GM18502 (cell line): Measurements from ENCODE around the gene FGF22.
"Not testable (repeated sequence)": the region's sequence is repeated elsewhere in the genome, so short reads cannot be mapped to it uniquely, and the experiment has no call there.

Source experiments
- ATAC-seq: cut with Tn5 transposase; IDR thresholded peaks from one replicate; pipeline ENCODE4 v1.9.1; 2021; ENCODE audit warnings: mild to moderate bottlenecking; ENCODE audit not compliant: unreplicated experiment, poor library complexity

Gene FGF22

DNA sequence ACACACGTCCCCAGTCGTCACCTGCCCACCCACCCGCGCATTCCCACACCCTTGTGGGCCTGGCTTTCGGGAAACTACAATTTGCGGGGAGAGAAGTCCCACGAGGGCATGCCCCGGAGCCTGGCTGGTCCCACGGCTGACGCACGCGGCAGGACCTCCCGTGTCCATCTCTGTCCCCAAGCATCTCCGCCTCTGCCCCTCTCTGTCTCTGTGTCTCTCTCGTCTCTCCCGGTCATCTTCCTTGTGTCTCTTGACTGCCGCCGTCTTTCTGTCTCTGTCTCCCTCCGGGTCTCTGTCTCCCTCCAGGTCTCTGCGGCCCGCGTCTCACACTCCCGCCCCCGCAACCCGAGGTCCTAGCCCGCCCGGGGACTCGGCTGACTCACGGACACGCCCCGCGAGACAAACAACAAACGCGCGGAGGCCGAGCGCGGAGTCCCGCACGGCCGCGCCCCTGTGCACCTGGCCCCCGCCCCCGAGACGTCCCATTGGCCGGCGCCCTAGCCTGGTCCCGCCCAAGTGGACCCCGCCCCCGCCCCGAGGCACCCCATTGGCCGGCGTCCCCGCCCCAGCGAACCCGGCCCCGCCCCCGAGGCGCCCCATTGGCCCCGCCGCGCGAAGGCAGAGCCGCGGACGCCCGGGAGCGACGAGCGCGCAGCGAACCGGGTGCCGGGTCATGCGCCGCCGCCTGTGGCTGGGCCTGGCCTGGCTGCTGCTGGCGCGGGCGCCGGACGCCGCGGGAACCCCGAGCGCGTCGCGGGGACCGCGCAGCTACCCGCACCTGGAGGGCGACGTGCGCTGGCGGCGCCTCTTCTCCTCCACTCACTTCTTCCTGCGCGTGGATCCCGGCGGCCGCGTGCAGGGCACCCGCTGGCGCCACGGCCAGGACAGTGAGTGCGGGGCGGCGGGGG, at the start of gene FGF22:
FGF22 (plus strand) TSS at position 627 of the 908 bp plus-strand sequence; CDS start at position 674, 47 bp downstream.
- peak; percentile 60 for ATAC-seq

- no peak for ATAC-seq
Observed at GRCh38 chr19:590396-590745, 49.3 kb upstream of the FGF22 start.

DNA sequence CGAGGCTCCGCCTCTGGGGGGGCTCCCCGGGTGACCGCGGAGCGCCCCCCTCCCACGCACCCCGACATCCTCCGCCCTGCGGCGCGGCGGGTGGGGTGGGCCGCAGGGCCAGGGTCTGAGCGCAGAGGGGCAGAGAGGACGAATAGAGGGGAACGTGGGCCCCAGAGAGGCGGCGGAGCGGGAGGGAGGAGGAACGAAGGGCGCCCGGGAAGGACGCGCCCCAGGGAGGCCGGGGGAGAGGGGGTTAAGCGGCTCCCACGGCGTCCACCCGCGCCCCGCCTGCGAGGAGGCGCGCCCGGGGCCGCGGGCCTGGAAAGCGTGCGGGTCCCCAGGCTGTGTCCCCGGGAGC, 49.0 kb upstream of the FGF22 start:
- no peak for ATAC-seq

DNA sequence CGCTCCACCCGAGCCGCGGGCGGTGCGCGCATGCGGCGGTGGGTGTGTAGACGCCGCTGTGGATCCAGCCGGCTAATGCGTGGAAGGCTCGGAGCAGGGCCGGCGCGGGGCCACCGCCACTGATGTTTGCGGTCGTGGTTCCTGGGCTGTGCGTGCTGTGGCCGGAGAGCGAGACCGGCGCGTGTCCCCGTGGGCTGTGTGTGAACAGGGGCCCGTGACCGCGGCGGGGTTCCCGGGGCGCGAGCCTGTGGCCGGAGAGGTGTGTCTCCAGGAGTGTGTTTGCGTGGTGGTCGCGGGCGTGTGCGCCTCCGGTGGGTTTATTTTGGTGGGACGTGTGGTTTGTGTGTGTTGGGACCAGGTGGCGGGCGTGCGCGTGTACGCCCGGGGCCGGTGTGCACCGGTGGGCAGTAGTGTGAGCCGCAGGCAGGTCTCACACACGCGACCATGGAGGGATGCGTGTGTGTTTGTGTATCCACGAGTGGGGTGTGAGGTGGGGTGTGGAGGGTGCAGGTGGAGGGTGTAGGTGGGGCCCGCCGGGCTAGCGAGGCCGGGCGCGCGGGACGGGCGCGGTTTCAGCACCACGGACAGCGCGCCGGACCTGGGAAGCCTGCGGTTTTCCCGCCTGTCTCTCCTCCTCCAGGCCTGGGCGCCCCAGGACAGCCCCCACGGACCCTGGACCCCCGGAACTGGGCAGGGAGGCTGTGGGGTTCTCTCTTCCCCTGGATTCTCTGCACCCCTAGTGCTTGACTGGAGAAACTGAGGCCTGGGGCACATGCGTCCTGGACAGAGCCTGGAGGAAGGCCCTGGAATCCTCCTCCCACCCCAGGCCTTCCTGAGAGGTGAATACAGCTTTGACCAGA, 48.4 kb upstream of the FGF22 start:
- no peak for ATAC-seq

DNA sequence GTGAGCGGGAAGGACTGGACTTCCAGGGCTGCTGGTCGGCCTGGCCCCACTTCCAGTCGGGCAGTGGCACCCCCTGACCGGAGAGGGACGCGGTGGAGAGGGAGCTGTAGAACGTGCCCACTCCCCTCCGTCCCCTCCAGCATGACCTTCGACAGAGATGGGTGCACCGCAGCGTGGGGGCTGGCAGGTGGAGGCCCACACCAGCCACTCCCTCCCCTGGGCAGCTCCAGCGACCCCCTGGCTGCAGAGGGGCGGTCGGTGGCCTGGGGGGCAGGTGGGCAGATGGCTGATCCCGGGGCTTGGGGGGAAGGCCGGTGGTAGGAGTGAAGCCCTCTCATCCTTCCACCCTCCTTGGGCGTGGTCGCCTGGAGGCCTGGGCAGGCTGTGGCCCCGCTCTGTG, 47.6 kb upstream of the FGF22 start:
- ATAC-seq = no peak

- ATAC-seq = no peak
Observed at GRCh38 chr19:593055-593454, 46.6 kb upstream of the FGF22 start.

GRCh38 chr19:593505-593904, 46.2 kb upstream of the FGF22 start:
- no peak for ATAC-seq

DNA sequence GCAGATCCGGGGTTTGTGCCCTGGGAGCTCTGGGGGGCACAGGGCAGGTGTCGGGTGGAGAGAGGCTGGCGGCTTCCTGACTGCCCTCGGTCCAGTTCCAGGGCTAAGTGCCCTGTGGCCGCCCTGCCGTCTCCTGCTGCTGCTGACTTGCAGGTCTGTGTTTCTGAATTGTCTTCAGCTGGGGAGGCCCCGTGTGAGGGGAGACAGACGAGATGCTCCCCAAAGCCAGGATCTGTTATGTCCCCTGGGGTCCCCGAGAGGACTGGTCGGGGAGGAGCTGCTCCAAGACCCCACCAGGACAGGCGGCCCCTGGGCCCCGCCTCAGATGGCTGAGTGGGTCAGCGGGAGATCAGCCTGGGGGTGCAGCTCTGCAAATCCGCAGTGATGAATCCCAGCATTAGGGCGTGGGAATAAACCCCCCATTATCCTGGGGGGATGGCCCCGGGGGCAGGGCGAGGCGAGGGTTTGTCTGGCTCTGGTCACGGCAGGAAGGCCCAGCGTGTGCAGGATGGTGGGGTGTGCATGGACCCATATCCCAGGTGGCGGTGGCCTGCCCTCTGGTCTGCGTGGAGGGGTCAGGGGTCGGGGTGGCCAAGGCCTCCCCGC, 45.3 kb upstream of the FGF22 start:
- ATAC-seq = no peak

- ATAC-seq = no peak
Observed at GRCh38 chr19:595326-596262, 44.1 kb upstream of the FGF22 start.

- ATAC-seq = no peak
Observed at GRCh38 chr19:596263-596655, 43.4 kb upstream of the FGF22 start.

DNA sequence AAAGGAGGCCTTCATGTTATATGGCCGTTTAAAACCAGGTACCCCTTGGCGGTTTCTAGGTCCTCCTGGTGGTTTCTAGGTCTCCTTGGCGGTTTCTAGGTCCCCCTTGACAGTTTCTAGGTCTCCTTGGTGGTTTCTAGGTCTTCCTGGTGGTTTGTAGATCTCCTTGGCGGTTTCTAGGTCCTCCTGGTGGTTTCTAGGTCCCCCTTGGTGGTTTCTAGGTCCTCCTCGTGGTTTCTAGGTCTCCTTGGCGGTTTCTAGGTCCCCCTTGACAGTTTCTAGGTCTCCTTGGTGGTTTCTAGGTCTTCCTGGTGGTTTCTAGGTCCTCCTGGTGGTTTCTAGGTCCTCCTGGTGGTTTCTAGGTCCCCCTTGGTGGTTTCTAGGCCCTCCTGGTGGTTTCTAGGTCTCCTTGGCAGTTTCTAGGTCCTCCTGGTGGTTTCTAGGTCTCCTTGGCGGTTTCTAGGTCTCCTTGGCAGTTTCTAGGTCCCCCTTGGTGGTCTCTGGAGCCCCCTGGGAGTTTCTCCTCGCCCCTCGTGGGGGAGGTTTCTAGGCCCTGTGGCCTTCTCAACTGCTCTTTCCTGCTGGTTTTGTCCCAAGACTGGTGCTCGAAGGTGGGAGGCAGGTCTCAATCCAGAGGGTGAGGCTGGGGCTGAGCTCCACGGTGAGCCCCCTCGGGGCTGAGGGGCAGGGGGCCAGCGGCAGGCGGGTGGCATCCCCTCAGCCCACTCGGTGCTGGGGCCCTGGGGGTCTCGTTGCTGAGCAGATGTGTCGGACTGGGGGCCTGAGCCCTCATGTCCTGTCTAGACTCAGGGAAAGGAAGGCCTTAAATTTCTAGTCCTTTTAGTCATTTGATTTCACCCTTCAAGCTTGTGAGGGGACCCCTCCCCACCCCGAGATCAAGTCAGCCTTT, 42.0 kb upstream of the FGF22 start:
- no peak for ATAC-seq

GRCh38 chr19:601310-601709, 38.4 kb upstream of the FGF22 start:
- no peak for ATAC-seq

GRCh38 chr19:601790-602189, 37.9 kb upstream of the FGF22 start:
- ATAC-seq = no peak

- no peak for ATAC-seq
Observed at GRCh38 chr19:602391-603301, 37.0 kb upstream of the FGF22 start.

DNA sequence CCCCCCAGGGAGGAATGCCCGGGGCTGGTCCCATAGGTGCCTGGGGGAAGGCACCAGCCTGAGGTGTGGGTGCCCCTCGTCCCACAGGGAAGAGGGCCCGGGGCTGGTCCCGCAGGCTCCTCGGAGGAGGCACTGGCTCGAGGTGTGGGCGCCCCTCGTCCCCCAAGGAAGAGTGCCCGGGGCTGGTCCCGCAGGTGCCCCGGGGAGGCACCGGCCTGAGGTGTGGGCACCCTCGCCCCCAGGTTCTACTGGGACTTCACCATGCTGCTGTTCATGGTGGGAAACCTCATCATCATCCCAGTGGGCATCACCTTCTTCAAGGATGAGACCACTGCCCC, 36.4 kb upstream of the FGF22 start:
- not testable (repeated sequence) for ATAC-seq

GRCh38 chr19:603779-604178, 35.9 kb upstream of the FGF22 start:
- ATAC-seq = not testable (repeated sequence)

DNA sequence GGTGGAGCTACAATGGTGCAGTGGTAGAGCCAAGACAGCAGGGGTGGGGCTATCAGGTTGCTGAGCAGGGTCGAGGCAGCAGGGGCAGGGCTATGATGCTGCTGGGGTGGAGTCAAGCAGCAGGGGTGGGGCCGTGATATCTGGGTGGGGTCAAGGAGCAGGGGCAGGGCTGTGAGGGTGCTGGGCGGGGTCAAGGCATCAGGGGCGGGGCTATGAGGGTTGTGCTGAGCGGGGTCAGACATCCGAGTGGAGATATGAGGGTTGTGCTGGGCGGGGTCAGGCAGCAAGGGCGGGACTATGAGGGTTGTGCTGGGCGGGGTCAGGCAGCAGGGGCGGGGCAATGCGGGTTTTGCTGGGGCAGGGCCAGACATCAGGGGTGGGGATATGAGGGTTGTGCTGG, 35.3 kb upstream of the FGF22 start:
- ATAC-seq = no peak
